ENCODE results near the gene SDR42E1.

The SDR42E1 gene, protein sequence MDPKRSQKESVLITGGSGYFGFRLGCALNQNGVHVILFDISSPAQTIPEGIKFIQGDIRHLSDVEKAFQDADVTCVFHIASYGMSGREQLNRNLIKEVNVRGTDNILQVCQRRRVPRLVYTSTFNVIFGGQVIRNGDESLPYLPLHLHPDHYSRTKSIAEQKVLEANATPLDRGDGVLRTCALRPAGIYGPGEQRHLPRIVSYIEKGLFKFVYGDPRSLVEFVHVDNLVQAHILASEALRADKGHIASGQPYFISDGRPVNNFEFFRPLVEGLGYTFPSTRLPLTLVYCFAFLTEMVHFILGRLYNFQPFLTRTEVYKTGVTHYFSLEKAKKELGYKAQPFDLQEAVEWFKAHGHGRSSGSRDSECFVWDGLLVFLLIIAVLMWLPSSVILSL

DNA sequence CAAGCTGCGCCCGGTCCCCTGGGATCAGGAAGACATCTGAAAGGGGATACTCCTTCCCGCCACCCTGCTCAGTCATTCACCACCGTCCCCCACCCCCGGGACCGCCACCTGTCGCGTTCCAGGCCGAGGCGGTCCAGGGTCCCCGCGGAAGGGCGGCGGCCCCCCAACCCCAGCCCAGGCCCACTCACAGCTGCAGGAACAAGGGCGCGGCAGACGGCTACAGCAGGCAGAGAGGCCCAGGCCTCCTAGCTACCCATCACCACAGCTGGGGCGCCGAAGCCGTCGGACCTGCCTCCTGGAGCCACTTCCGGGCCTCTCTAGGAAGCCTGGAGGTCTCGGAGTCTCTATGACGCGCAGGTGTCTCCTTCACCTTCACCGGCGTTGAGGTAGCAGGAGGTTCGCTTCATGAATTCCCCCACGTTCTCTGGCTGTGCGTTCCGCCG lies at the start of gene SDR42E1:
Gene SDR42E1, minus strand, starts transcription at position 272 of the 443 bp plus-strand sequence. CDS start 10,612 bp downstream, outside the sequence.
- DNase-seq (ENCODE audit: low read depth in 2 of 2) = peak; percentile 14 to 34

DNA sequence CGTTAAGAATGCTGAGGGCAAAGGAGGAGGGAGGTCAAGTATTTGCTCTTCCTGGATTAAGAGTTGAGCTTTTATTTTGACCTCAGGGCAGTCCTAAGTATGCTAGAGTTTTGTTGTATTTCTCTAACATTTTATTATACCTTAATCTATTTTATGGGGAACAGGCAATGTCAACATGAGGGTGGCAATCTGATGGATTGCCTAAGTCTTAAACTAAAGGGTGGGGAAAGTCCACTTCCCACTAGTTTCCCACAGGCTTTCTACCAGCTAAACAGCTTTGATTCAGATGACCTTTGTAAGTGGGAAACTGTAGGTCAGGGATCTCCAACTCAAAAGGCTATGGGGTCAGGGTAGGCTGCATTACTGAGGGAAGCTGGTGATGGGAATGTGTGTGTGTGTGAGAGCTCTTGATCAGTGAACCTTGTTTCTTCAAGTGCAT lies 48.7 kb upstream of the SDR42E1 start:
- no peak for DNase-seq (ENCODE audit: low read depth in 2 of 2)

DNA sequence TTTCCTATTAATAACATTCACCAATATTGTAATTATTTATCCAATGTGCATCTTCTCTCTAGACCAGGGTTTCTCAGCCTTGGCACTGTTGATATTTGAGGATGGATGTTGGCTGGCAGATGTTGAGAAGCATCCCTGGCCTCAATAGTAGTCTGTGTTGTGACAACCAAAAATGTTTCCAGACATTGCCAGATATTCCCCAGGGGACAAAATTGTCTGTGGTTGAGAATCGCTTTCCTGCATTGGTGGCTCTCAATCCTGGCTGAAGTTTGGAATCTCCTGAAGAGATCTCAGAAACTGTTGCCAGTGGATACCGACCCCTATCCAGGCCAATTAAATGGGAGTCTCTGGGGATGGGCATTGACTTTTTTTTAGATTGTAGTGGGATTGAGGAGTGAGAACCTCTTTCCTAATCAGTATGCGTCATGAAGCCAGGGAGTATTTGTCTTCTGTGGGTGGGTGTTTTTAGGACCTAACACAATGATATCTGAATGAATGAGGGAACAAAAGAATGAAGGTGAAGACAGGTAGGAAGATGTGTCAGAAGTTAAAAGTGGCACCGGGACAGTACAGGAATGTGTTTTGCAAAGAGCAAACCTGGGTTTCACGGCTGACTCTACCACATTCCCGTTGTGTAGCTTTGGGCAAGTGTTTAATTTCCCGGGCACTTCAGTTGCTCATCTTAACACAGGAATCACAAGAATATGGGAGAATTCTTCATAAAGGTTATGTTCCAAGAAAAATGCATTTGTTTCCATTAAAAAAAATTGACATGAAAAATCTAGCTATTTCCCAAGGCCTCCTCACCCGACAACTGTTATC lies 48.1 kb upstream of the SDR42E1 start:
- no peak for DNase-seq (ENCODE audit: low read depth in 2 of 2)

GRCh38 chr16:82056550-82056896 lies 45.3 kb upstream of the SDR42E1 start:
- DNase-seq (ENCODE audit: low read depth in 2 of 2) = no peak

DNA sequence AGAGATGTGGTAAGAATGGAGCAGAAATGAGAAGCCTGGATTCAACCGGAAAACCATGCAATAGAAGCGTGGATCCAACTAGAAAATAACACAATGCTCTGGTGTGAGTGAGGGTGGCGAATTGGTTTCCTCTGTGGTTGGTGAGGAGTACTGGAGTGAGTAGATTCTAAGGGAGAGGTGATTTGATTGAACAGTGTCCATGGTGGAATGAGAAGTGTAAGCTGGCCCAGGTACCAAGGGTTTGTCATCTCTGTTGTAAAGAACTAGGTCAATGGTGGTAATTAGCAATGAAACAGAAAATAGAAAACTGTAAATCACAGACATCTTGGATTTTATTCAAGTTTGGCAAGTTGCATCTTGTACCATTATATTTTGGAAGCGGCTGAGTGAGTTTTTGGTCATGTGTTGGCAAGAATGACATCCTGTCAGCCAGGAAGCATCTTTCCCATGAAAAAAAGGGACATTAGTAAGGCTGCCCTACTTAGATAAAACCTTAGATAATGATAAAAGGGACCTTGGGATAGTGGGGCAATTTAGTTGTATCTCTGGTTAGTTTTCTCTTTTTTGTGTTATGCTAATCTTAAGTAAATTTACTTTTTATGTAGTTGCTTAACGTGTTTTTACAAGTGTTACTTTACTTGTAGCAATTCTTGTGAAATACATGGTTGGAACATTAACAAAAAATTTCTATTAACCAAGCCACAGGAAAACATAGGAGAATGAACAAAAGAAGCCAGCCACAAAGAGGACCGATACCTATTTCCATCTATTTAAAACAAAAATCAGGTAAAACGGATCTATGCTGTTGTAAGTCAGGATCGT lies 44.7 kb upstream of the SDR42E1 start:
- no peak for DNase-seq (ENCODE audit: low read depth in 2 of 2)

- DNase-seq (ENCODE audit: low read depth in 2 of 2) = no peak
Observed at GRCh38 chr16:82055117-82055516, 43.8 kb upstream of the SDR42E1 start.

DNA sequence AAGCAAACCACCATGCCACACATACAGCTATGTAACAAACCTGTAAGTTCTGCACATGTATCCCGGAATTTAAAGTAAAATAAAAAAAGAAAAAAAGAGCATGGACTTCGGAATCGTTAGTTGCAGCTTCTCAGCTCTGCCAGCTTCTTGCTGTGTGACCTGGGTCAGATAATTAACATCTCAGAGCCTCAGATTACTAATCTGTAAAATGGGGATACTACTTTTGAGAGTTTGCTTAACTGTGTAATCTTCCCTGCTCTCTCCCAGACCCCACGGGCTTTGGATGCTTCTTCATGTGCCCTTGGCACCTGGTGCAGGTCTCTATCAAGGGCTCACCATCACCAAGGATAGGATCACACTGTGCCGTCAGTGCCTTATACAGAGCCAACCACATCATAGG lies 40.4 kb upstream of the SDR42E1 start:
- no peak for DNase-seq (ENCODE audit: low read depth in 2 of 2)

DNA sequence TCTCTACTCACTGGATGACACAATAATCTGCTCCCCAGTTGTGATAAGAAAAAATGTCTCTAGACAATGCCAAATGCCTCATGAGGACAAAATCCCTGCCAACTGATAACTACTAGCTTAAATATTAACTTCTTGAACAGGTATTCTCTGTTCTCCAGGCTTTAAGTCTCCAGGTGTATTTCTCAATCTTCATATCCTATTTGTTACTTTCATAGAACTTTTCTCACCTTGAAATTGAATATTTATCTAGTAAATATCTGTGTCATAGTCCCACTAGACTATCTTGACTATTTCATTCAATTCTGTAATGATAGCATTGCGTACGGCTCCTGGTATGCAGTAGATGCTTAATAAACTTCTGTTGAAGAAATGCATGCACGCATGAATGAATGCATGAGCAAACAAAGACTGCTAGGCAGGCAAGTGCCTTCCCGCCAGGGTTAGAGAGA lies 39.7 kb upstream of the SDR42E1 start:
- DNase-seq (ENCODE audit: low read depth in 2 of 2) = no peak

DNA sequence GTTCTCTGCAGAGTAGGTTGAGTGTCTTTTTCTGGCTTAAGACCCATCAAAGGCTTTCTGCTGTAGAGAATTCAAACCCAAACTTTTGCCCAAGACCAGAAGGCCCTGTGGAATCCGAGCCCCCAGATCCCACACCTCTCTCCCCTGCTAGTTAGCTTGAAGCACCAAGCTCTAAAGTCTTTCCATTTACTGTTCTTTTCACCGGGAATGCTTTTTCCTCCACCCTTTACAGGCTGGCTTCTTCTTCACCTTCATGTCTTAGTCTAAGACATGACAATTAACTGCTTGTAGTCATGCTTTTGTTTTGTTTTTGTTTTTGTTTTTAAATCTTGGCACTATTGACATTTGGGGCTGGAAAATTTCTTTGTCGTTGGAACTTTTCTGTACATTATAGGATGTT lies 39.2 kb upstream of the SDR42E1 start:
- no peak for DNase-seq (ENCODE audit: low read depth in 2 of 2)

DNA sequence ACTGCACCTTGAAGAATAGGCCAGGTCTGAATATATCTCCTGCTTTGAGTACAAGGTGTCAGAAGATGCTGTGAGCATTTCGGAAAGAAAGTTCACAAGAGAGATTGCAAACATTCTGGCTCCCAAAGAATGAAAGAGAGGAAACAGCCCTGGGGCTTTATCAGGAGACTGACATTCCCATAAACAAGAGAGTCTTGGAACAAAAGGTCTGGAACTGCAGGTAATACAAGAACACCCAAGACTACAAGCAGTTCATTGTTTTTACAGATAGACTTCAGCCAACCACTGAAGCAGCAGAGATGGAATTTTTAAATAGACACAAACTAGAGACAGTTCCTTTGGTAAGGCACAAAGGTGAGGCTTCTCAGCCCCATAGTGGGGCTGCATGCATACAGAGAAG lies 38.2 kb upstream of the SDR42E1 start:
- no peak for DNase-seq (ENCODE audit: low read depth in 2 of 2)

DNA sequence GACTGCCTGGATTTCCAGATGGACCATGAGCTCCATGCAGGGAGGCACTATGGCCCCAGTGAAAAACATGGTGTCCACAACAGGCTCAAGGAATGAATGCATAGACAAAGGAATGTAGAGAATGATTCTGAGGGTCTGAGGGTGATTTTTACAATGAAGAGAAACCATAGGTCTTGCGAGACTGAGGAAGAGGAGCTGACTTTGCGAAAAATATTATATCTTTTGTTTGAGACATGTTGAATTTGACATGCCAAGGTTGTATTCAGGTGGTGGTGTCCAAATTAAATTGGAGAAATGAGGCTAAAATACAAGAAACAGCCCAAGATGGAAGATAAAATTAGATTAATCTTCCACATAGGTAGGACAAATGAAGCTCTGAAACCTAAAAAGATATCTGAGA lies 36.5 kb upstream of the SDR42E1 start:
- DNase-seq (ENCODE audit: low read depth in 2 of 2) = no peak

GRCh38 chr16:82047374-82047773 lies 36.1 kb upstream of the SDR42E1 start:
- no peak for DNase-seq (ENCODE audit: low read depth in 2 of 2)

GRCh38 chr16:82046941-82047340 lies 35.7 kb upstream of the SDR42E1 start:
- no peak for DNase-seq (ENCODE audit: low read depth in 2 of 2)

DNA sequence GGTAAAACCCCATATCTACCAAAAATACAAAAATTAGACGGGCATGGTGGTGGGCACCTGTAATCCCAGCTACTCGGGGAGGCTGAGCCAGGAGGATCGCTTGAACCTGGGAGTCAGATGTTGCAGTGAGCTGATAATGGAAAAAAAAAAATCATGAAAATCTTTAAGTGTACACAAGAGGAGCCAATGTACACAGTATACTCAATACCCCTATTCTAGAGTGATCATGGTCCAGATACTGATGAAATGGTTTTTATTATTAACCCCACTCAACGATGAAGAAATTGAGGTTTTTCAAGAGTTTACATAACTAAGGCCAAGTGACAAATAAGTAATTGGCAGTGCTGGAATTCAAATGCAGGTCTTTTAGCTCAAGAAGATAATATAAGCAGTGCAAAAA lies 35.3 kb upstream of the SDR42E1 start:
- no peak for DNase-seq (ENCODE audit: low read depth in 2 of 2)

DNA sequence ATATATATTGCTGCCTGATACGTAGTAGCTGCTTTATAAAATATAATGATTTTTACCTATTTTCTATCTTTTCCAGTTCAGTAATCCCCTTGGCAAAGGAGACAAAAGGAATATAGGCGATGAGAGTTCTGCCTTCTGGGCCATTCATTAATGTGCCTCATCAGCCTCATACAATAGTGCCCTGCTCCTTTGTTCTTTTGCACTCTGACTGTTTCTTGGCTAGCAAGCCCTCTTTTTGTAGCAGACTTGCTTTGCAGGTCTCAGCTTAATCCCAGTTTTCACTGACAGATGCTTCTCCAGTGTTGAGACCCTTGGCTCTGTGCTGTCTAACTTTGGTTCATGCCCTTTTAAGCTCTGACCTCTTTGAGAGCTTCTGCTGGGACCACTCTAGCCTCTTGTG lies 34.2 kb upstream of the SDR42E1 start:
- no peak for DNase-seq (ENCODE audit: low read depth in 2 of 2)

GRCh38 chr16:82044585-82044911 lies 33.3 kb upstream of the SDR42E1 start:
- no peak for DNase-seq (ENCODE audit: low read depth in 2 of 2)

DNA sequence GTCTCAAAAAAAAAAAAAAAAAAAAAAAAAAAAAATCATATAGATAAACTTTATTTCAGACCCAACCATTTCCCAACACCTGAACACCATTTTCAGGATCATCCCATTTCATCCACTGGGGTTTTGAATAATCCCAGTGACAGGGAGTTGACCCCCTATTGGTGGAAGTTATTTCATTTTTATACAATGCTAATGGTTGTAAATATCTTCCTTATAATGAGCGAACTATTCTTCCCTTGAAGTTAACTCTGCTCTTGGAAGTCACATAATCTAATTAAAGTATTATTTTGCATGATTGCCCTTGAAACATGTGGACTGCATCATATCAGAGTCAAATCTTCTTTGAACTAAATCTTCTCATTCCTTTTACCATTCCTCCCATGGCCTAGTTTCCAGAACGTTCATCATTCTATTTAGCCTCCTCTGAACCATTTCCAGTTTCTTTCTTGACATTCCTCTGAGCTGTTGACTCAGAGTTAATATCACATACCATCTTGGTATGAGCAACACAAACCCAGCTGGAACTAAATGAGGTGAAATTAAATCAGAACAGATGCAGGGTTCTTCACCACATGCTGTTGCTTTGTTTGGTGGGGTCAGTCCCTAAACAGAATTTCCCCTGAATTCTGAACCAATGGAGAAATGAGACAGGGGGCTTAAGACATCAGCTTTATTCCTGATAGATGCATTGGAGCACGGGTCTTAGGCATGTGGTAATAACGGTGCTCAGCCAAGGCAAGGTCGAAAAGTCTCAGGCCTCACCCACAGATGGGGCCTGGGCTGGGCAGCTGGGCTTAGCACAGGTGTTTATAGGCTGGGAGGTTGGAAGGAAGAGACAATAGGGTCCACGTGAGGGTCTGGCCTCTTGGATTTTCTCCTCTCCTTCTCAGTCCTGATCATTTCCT lies 32.7 kb upstream of the SDR42E1 start:
- no peak for DNase-seq (ENCODE audit: low read depth in 2 of 2)

DNA sequence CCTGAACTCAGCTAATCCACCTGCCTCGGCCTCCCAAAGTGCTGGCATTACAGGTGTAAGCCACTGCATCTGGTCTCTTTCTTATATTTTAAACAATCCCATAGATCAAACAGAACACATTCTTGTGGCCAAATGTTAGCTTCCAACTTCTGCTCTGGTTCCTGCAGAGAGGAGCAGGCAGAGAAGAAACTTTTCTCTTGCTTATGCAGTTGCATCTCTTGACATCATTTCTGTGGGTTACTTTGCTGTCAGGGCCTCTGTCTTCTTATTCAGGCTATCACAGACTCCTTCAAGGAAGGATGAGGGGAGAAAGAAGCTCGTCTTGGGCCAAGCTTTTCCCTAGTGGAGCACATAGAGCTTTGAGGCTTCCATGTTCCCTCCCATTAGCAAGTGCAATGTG lies 31.6 kb upstream of the SDR42E1 start:
- DNase-seq (ENCODE audit: low read depth in 2 of 2) = no peak

DNA sequence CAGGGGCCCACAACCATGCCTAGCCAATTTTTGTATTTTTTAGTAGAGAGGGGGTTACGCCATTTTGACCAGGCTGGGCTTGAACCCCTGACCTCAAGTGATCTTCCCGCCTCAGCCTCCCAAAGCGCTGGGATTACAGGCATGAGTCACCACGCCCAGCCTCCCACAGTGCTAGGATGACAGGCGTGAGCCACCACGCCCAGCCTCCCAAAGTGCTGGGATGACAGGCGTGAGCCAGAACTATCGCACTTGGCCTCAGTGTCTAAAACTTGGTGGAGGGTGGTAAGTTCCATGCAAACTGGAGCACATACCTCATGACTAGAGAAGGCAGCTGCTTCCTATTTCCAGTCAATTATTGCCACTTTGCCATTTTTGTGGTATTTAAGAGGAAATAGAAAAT lies 30.9 kb upstream of the SDR42E1 start:
- DNase-seq (ENCODE audit: low read depth in 2 of 2) = no peak

DNA sequence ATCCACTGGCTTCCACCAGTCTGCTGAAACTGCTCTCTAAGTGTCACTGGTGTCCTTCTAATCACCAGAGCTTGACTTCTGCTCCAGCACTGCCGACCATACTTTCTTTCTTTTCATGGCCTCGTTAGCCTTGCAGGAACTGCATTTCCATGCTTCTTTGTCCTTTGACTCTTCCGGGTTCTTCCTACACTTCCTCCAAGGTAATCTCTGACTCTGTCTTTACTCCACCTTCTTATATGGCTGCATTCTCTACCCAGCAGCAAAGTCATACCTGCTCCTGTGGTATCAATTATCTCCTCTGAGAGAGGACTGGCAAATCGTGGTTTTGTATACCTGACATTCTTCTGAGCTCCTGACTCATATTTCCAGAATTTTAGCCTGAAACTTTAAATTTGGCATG lies 30.3 kb upstream of the SDR42E1 start:
- no peak for DNase-seq (ENCODE audit: low read depth in 2 of 2)

GRCh38 chr16:82040296-82040695 lies 29.0 kb upstream of the SDR42E1 start:
- DNase-seq (ENCODE audit: low read depth in 2 of 2) = no peak

All from stimulated activated CD8-positive, alpha-beta memory T cell treated with anti-CD3 and anti-CD28 coated beads, Interleukin-7, amount 100 ng/mL, for 1 hour (primary cell).